ENCODE measurements around the gene CHD1. TPM values are rescaled to one million over a fixed set of nuclear protein-coding genes. Genes with fewer than 3 reads are reported as not detected.

Gene CHD1
- total RNA-seq, 4 donors from 2014 or later: 25.8 to 69.3 (median 34.5) TPM

GRCh38 chr5:98839469-98840383 lies 89.1 kb downstream of the CHD1 start:
- H3K9me3 ChIP-seq: no peaks in the 10 kb centered on the region
- no peak for DNase-seq (ENCODE audit: extremely low spot score)
- intact Hi-C loops (cut with DNase I): no loop called here
- H3K4me3 ChIP-seq: peak overlapping the region; percentile 22 to 35 (median 32)
- H3K36me3 ChIP-seq: no peaks in the 10 kb centered on the region
- WGBS: 81% methylated on average over 26 of the region's 42 CpGs
- peaks cover 0 to 5% (median 0%) of the 10 kb centered on the region in 4 donors for H3K4me1 ChIP-seq
- TF ChIP-seq CTCF (IDR thresholded peaks at IDR 0.05) (peak in 2 of 3 experiments; percentile 20 to 42), EP300 (IDR thresholded peaks at IDR 0.05) (no peak)
- H3K27ac ChIP-seq (replicated peaks in 1 of 4): no peak overlapping the region
- no peaks in the 10 kb centered on the region for H3K27me3 ChIP-seq

- no peak for TF ChIP-seq POLR2AphosphoS5 (IDR thresholded peaks at IDR 0.05)
- no peak for TF ChIP-seq CTCF (IDR thresholded peaks at IDR 0.05)
- TF ChIP-seq POLR2A (IDR thresholded peaks at IDR 0.05; ENCODE audit: low read depth): no peak
- TF ChIP-seq EP300 (IDR thresholded peaks at IDR 0.05): no peak
- no peak overlapping the region for H3K27ac ChIP-seq (replicated peaks in 1 of 4)
- no peaks in the 10 kb centered on the region for H3K36me3 ChIP-seq
- H3K27me3 ChIP-seq: no peaks in the 10 kb centered on the region
- no peak overlapping the region for H3K4me3 ChIP-seq
- peaks cover 0 to 5% (median 0%) of the 10 kb centered on the region in 4 donors for H3K4me1 ChIP-seq
- intact Hi-C loops (cut with DNase I): no loop called here
- WGBS: 87% methylated on average over 5 of the region's 5 CpGs
- no peaks in the 10 kb centered on the region for H3K9me3 ChIP-seq
- DNase-seq (ENCODE audit: extremely low spot score): no peak
These were observed 92.6 kb downstream of the CHD1 start for GRCh38 chr5:98836175-98836574.

GRCh38 chr5:98827588-98828284 lies 101.1 kb downstream of the CHD1 start:
- no peak for DNase-seq (ENCODE audit: extremely low spot score)
- H3K4me1 ChIP-seq: no peaks in the 10 kb centered on the region
- H3K9me3 ChIP-seq: no peaks in the 10 kb centered on the region
- WGBS: 82% methylated on average over 7 of the region's 7 CpGs
- intact Hi-C loops (cut with DNase I): loop anchor here (5.0 kb wide), 1 partner anchor 1595 kb away; no protein-coding TSS in a partner anchor
- H3K36me3 ChIP-seq: no peaks in the 10 kb centered on the region
- H3K4me3 ChIP-seq: no peak overlapping the region
- H3K27ac ChIP-seq (replicated peaks in 1 of 4): no peak overlapping the region
- H3K27me3 ChIP-seq: no peaks in the 10 kb centered on the region
- no peak for TF ChIP-seq POLR2AphosphoS5 (IDR thresholded peaks at IDR 0.05)
- TF ChIP-seq CTCF (IDR thresholded peaks at IDR 0.05): no peak
- no peak for TF ChIP-seq POLR2A (IDR thresholded peaks at IDR 0.05; ENCODE audit: low read depth)
- TF ChIP-seq EP300 (IDR thresholded peaks at IDR 0.05): no peak

GRCh38 chr5:98827161-98827560 lies 101.6 kb downstream of the CHD1 start:
- no peak for TF ChIP-seq POLR2AphosphoS5 (IDR thresholded peaks at IDR 0.05)
- no peak for TF ChIP-seq POLR2A (IDR thresholded peaks at IDR 0.05; ENCODE audit: low read depth)
- TF ChIP-seq EP300 (IDR thresholded peaks at IDR 0.05): no peak
- TF ChIP-seq CTCF (IDR thresholded peaks at IDR 0.05): peak; percentile 58 to 67 (median 59)
- H3K27me3 ChIP-seq: no peaks in the 10 kb centered on the region
- no peaks in the 10 kb centered on the region for H3K4me1 ChIP-seq
- no peak for DNase-seq (ENCODE audit: extremely low spot score)
- no peaks in the 10 kb centered on the region for H3K36me3 ChIP-seq
- WGBS: 11% methylated on average over 1 of the region's 1 CpG
- intact Hi-C loops (cut with DNase I): loop anchor here (5.0 kb wide), 1 partner anchor 1595 kb away; no protein-coding TSS in a partner anchor
- H3K27ac ChIP-seq (replicated peaks in 1 of 4): no peak overlapping the region
- no peaks in the 10 kb centered on the region for H3K9me3 ChIP-seq
- no peak overlapping the region for H3K4me3 ChIP-seq

Measured in esophagus muscularis mucosa (tissue), 4 donors.